Psoas muscle (tissue), 8 donors: ENCODE measurements around the gene SCD5. TPM values are rescaled to one million over a fixed set of nuclear protein-coding genes. Genes with fewer than 3 reads are reported as not detected.

Source experiments
- ATAC-seq, 4 donors: fragments of 200-7000 bp; cut with Tn5 transposase; one replicate each; pipeline ENCODE4 v1.9.1; 2020; ENCODE audit warnings: moderate library complexity in 3 of 4, mild to moderate bottlenecking in 2 of 4
- DNase-seq, 2 donors: peaks; one replicate each; pipeline ENCODE4 v3.0.0-alpha.2; 2020
- H3K27ac ChIP-seq: fragments of 200-600 bp; one replicate; pipeline ENCODE4 v1.8.0; 2022
- H3K27me3 ChIP-seq, 3 donors: fragments of 200-600 bp in 1 of 3; one replicate each; pipeline versions ENCODE4 v1.6.1 to v1.8.0; 2013 to 2022; ENCODE audit warnings: low read length in 2 of 3, mild to moderate bottlenecking in 2 of 3, moderate library complexity in 1 of 3; ENCODE audit not compliant: insufficient read depth in 3 of 3
- H3K36me3 ChIP-seq, 2 donors: fragments of 200-600 bp in 1 of 2; one replicate each; pipeline versions ENCODE4 v1.6.1 to v1.8.0; 2013 to 2022; ENCODE audit warnings: low read depth in 1 of 2, mild to moderate bottlenecking in 1 of 2, moderate library complexity in 1 of 2; ENCODE audit not compliant: insufficient read depth in 1 of 2
- H3K4me1 ChIP-seq: fragments of 200-600 bp; one replicate; pipeline ENCODE4 v1.8.0; 2022
- H3K4me3 ChIP-seq: fragments of 200-600 bp; one replicate; pipeline ENCODE4 v1.8.0; 2022; ENCODE audit warnings: mild to moderate bottlenecking
- H3K9me3 ChIP-seq: fragments of 200-600 bp; one replicate; pipeline ENCODE4 v1.8.0; 2022
- CTCF ChIP-seq: fragments of 200-600 bp; IDR thresholded peaks from one replicate; pipeline ENCODE4 v1.8.0; 2022; ENCODE audit warnings: antibody characterized with exemption
- WGBS, 3 donors: extraction: QIAGEN DNeasy Blood & Tissue Kit; methylation state at CpG; one replicate each; pipeline versions ENCODE4 v1.1.6 to v1.1.7; 2013; 5-methylcytosine and 5-hydroxymethylcytosine counted together
- intact Hi-C, 2 donors: fragments of 100-400 bp; cut with DNase I; formaldehyde crosslinking; loops; one replicate each; pipeline versions ENCODE4 v1.11.0 to v1.14.2; 2022
- polyA plus RNA-seq, 3 donors: library from polyadenylated mRNA; stranded (reverse); fragments of 200-250 nt; gene quantifications; one replicate each; pipeline ENCODE4 v1.2.3, GENCODE V29; 2013
- total RNA-seq, 4 donors: library from RNA; stranded (reverse); fragmentation: NEBNext Ultra II Directional in 2 of 4; extraction: Animal tissue kit (Norgen Biotek cat#: 25700) in 2 of 4; gene quantifications; one replicate each; pipeline versions ENCODE4 v1.2.1 to v1.2.4, GENCODE V29; 2021 to 2023
- donor health status: healthy with polysubstance abuse.
- donor health status: DM: no; HTN: no; CAD: no; lungs with moderate emphysema.
- donor health status: Bipolar disorder and iron deficiency.
- donor health status: healthy.
- donor health status: DM: yes; HTN: yes; CAD: no.
- donor health status: DM: no; HTN: no; CAD: no.
- donor health status: DM: no; HTN: no; CAD: no.
- donor health status: DM: yes; HTN: yes; CAD: no.

The SCD5 gene
- total and polyA plus RNA-seq, 7 donors: 0.61 to 1.6 (median 0.74) TPM

DNA sequence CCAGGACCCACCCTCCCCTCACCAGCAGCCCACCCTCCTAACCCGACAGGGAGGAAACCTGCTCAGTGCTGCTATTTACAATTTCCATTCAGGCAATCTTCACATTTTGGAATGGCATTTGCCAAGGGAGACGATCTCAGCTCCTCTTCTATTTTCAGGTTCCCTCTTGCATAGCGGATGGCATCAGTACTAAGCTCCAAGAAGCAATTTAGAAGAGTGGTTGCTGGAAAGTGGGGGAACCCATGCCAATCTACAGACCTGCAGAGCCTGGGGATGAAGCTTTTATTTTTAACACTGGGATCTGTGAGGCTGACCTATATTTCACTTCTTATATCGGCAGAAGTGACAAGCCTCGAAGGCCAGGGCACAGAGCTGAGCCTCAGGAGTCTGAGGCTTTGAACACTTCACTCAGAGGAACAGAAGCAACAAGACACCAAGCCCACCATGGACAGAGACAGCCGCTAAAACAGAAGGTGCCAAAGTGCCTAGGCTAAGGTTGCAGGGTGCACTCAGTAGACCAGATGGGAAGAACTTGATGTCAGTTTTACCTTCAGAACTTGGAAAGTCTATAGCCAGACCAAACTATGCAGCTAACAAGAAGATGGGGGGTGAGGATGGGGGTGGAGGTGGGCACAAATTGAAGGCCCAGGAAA is 44.0 kb downstream of the SCD5 start:
- Histone ChIP-seq H3K36me3 (no peaks in the 10 kb centered on the region), H3K4me3 (no peak overlapping the region), H3K4me1 (no peaks in the 10 kb centered on the region), H3K27ac (no peak overlapping the region), H3K9me3 (no peaks in the 10 kb centered on the region), H3K27me3 (no peaks in the 10 kb centered on the region)
- WGBS, 3 donors: 67 to 74% (median 71%) methylated on average over 6 of the region's 6 CpGs
- TF ChIP-seq CTCF: no peak
- ATAC-seq: no peak
- no peak for DNase-seq
- intact Hi-C loops: no loop called here

- Histone ChIP-seq H3K9me3 (no peaks in the 10 kb centered on the region), H3K36me3 (no peaks in the 10 kb centered on the region), H3K4me1 (no peaks in the 10 kb centered on the region), H3K27me3 (no peaks in the 10 kb centered on the region), H3K27ac (peak overlapping the region; percentile 30), H3K4me3 (no peak overlapping the region)
- TF ChIP-seq CTCF: no peak
- DNase-seq (peak in 1 of 2 donors; percentile 25), ATAC-seq (no peak)
- WGBS, 3 donors: 44 to 52% (median 48%) methylated on average over 8 of the region's 8 CpGs
- intact Hi-C loops: no loop called here
Observed at GRCh38 chr4:82753725-82754410, 44.7 kb downstream of the SCD5 start.

GRCh38 chr4:82753238-82753637 is 45.4 kb downstream of the SCD5 start:
- H3K27me3 ChIP-seq: no peaks in the 10 kb centered on the region
- DNase-seq (peak in 1 of 2 donors; percentile 22), ATAC-seq (no peak)
- intact Hi-C loops: no loop called here
- no peaks in the 10 kb centered on the region for H3K4me1 ChIP-seq
- H3K4me3 ChIP-seq: no peak overlapping the region
- no peaks in the 10 kb centered on the region for H3K9me3 ChIP-seq
- no peak overlapping the region for H3K27ac ChIP-seq
- no peak for TF ChIP-seq CTCF
- no peaks in the 10 kb centered on the region for H3K36me3 ChIP-seq
- 90 to 96% (median 91%) methylated on average over 4 of the region's 4 CpGs for WGBS, 3 donors

DNA sequence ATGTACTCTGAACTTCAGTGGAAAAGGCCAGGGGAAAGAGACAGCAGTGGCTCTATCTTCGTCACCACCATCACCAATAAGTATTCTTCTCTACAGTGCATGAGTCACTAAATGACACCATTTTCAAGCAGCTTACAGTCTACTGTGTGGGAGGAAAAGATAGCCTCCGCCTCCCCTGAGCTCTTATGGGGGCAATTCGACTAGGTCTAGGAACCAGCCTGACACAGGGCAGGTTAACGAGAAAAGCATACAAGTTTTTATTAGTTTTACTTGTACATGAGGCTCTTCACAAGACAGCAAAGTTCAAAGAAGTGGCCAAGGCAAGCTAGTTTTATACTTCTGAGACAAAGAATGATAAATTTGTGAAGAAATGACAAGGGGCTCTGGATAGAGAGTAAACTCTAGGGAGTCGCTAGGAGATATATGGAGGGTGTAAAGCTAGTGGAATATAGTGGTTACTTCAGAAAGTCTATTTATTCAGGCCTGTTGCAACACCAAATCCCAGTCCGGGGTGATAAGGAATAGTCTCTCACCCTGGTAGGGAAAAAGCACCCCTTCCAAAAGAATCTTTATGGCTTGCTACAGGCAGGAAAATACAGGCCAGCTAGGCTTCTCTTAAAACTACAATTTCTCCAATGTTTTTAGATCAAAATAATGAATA is 49.7 kb downstream of the SCD5 start:
- intact Hi-C loops: no loop called here
- WGBS, 3 donors: 89 to 94% (median 94%) methylated on average over 6 of the region's 6 CpGs
- TF ChIP-seq CTCF: no peak
- Histone ChIP-seq H3K4me3 (no peak overlapping the region), H3K4me1 (no peaks in the 10 kb centered on the region), H3K27me3 (no peaks in the 10 kb centered on the region), H3K9me3 (no peaks in the 10 kb centered on the region), H3K36me3 (no peaks in the 10 kb centered on the region), H3K27ac (no peak overlapping the region)
- no peak for ATAC-seq
- no peak for DNase-seq
